GM12864 (cell line): ENCODE measurements around the gene SEMA5B.

ENCODE experiments used
- DNase-seq: peaks from one replicate; pipeline ENCODE4 v3.0.0-alpha.2; 2011; ENCODE audit warnings: low read depth
- H3K4me3 ChIP-seq: 2 replicates; pipeline ENCODE4 v1.5.1; 2011; ENCODE audit warnings: mild to moderate bottlenecking, low read depth, low read length, control low read depth
- CTCF ChIP-seq: IDR thresholded peaks from 2 replicates; pipeline ENCODE4 v1.5.1; 2011; ENCODE audit warnings: low read depth, mild to moderate bottlenecking, moderate library complexity, low read length, control low read depth, inconsistent platforms; ENCODE audit errors: missing control alignments

SEMA5B gene

GRCh38 chr3:123020709-123021108, 6.9 kb downstream of the SEMA5B start:
- no peak for DNase-seq
- no peak overlapping the region for H3K4me3 ChIP-seq
- no peak for TF ChIP-seq CTCF

GRCh38 chr3:123019591-123019990, 8.0 kb downstream of the SEMA5B start:
- DNase-seq = no peak
- TF ChIP-seq CTCF = no peak
- H3K4me3 ChIP-seq = no peak overlapping the region

- DNase-seq = no peak
- no peak for TF ChIP-seq CTCF
- H3K4me3 ChIP-seq = no peak overlapping the region
These were observed 8.4 kb downstream of the SEMA5B start for GRCh38 chr3:123019161-123019560.

- no peak for DNase-seq
- no peak for TF ChIP-seq CTCF
- H3K4me3 ChIP-seq = no peak overlapping the region
These were observed 8.9 kb downstream of the SEMA5B start for GRCh38 chr3:123018683-123019082.

GRCh38 chr3:123015596-123015995, 12.0 kb downstream of the SEMA5B start:
- DNase-seq = no peak
- no peak overlapping the region for H3K4me3 ChIP-seq
- TF ChIP-seq CTCF = no peak

GRCh38 chr3:123013876-123014275, 13.7 kb downstream of the SEMA5B start:
- no peak overlapping the region for H3K4me3 ChIP-seq
- no peak for DNase-seq
- TF ChIP-seq CTCF = no peak

- DNase-seq = no peak
- no peak overlapping the region for H3K4me3 ChIP-seq
- no peak for TF ChIP-seq CTCF
These were observed 14.9 kb downstream of the SEMA5B start for GRCh38 chr3:123012652-123013051.
